Measurements from ENCODE around the gene PCNX1.

The PCNX1 gene

DNA sequence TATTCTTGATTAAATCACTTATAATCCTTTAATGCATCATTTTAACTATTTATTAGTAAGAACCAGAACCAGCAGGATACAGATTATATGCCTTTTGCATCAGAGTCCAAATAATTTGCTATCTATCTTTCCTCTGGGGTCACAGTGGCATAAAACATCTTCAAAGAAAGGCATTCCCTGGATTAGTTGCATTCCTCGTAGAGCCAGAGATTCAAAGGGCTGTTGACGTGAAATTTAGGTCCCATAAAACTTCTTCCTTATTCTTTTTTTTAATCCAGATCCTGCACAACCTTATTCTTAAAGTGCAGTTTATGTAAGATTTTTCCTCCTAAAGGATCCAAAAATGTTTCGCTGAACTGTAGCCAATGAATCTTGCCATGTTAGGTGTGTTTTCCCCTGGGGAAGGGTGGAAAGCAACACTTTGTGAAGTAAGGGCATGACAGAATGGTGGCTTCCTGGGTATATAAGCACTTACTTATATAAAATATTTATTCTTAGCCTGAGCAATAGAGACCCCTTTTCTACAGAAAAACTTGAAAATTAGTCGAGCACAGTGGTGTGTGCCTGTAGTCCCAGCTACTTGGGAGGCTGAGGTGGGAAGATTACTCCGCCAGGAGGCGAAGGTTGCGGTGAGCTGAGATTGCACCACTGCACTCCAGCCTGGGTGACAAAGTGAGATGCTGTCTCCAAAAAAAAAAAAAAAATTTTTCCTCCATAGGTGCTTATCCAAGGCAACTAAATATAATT is 208.7 kb downstream of the PCNX1 start:
- Histone ChIP-seq H3K9me3 (ENCODE audit: control insufficient read depth in 5 of 5, low read length in 5 of 5) (no peaks in the 10 kb centered on the region), H3K4me3 (ENCODE audit: low read depth in 1 of 5, low read length in 5 of 5) (no peak overlapping the region), H3K4me1 (ENCODE audit: control insufficient read depth in 5 of 5, insufficient read depth in 5 of 5, low read length in 5 of 5) (peaks cover 0 to 15% (median 10%) of the 10 kb centered on the region in 5 donors), H3K27me3 (ENCODE audit: control insufficient read depth in 5 of 5, insufficient read depth in 4 of 5, low read length in 5 of 5) (no peaks in the 10 kb centered on the region), H3K27ac (ENCODE audit: low read depth, low read length) (no peak overlapping the region), H3K36me3 (ENCODE audit: control insufficient read depth in 5 of 5, insufficient read depth in 5 of 5, low read length in 5 of 5) (peaks cover 0 to 31% (median 12%) of the 10 kb centered on the region in 5 donors), H3K9ac (ENCODE audit: low read length in 5 of 5) (no peak overlapping the region)

DNA sequence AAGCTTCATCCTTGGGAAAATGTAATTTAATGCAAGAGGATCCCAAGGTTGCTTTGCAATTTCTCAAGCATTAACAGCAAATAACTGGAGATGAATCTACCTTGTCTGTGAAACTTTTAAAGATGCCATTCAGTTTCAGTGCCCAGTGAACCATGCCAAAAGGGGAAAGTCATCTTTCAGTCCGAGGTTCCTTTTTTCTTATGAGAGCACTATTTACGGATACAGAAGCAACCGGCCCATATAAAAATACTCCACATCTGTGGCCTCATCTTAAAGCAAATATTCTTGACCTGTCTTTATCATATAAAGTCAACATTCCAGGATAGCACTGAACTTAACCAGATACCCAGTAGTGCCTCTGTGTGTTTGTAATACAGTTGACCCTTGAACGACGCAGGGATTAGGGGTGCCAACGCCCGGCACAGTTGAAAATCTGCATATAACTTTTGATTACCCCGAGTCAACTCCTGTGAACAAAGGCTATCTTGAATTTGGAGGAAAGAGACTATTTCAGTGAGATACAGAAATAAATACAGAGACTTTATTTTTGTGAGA is 209.4 kb downstream of the PCNX1 start:
- H3K27me3 ChIP-seq (ENCODE audit: control insufficient read depth in 5 of 5, insufficient read depth in 4 of 5, low read length in 5 of 5), result no peaks in the 10 kb centered on the region
- H3K9ac ChIP-seq (ENCODE audit: low read length in 5 of 5), result no peak overlapping the region
- H3K4me1 ChIP-seq (ENCODE audit: control insufficient read depth in 5 of 5, insufficient read depth in 5 of 5, low read length in 5 of 5), result peaks cover 0 to 17% (median 12%) of the 10 kb centered on the region in 5 donors
- peaks cover 0 to 4% (median 2%) of the 10 kb centered on the region in 5 donors for H3K9me3 ChIP-seq (ENCODE audit: control insufficient read depth in 5 of 5, low read length in 5 of 5)
- H3K36me3 ChIP-seq (ENCODE audit: control insufficient read depth in 5 of 5, insufficient read depth in 5 of 5, low read length in 5 of 5), result peaks cover 0 to 24% (median 6%) of the 10 kb centered on the region in 5 donors
- H3K27ac ChIP-seq (ENCODE audit: low read depth, low read length), result no peak overlapping the region
- no peak overlapping the region for H3K4me3 ChIP-seq (ENCODE audit: low read depth in 1 of 5, low read length in 5 of 5)

DNA sequence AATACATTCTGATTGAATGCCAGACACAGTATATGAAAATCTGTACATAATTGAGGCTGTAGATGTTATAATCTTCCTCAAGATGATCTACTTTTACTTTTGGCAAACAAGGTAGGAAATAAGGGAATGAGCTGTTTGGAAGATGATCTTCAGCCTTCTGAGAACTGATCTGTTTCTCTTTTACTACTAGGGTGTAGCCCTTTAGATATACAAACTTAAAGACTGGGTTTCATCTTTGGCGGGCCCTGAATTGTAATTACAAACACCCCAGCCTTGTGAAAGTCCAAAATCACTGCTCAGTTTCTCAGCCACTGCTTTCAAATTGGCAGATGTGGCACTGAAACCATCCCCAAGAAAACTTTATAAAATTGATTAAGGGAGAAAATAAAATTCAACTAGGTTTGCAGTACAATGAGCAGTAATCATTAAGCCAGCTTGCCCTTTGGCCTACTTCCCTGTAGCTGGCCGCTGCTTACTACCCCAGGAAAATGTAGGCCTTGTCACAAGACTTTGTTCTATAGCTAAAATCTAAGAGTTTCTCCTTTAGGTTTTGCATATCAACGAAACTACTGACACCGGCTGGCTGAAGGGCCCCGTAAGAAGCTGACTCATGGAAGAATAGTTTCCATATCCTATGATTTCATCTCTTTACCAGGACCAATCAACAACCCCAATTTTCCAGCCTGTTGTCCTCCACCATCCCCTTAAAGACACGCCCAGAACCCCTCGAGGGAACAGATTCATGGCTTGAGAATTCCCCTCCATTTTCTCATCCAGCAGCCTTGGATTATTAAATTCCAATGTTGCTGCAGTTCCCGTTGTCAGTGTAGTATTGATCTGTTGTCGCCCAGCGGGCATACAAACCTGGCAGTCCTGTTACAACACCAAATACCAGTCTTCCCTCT is 210.8 kb downstream of the PCNX1 start:
- H3K4me3 ChIP-seq (ENCODE audit: low read depth in 1 of 5, low read length in 5 of 5), result no peak overlapping the region
- peaks cover 0 to 19% (median 14%) of the 10 kb centered on the region in 5 donors for H3K4me1 ChIP-seq (ENCODE audit: control insufficient read depth in 5 of 5, insufficient read depth in 5 of 5, low read length in 5 of 5)
- no peaks in the 10 kb centered on the region for H3K27me3 ChIP-seq (ENCODE audit: control insufficient read depth in 5 of 5, insufficient read depth in 4 of 5, low read length in 5 of 5)
- H3K9me3 ChIP-seq (ENCODE audit: control insufficient read depth in 5 of 5, low read length in 5 of 5), result peaks cover 0 to 5% (median 4%) of the 10 kb centered on the region in 5 donors
- H3K9ac ChIP-seq (ENCODE audit: low read length in 5 of 5), result no peak overlapping the region
- peaks cover 0 to 19% (median 4%) of the 10 kb centered on the region in 5 donors for H3K36me3 ChIP-seq (ENCODE audit: control insufficient read depth in 5 of 5, insufficient read depth in 5 of 5, low read length in 5 of 5)
- H3K27ac ChIP-seq (ENCODE audit: low read depth, low read length), result no peak overlapping the region

DNA sequence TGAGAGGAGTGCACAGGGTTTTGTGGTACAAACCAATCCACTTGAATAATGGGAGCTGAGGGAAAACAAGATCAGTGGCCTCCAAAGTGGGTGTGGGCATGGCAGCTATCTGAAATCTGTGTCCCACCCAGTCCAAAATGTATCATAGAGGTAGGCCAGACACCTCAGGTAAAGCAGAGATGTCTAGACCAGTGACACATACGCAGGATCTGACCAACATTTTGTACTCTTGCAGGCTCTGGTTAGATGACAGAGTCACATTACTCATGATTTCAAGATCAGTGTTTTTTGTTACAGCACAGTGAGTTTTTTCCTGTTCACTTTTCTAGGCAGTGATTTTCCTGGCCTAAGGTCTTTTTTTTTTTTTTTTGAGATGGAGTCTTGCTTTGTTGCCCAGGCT is 211.8 kb downstream of the PCNX1 start:
- no peaks in the 10 kb centered on the region for H3K27me3 ChIP-seq (ENCODE audit: control insufficient read depth in 5 of 5, insufficient read depth in 4 of 5, low read length in 5 of 5)
- H3K4me3 ChIP-seq (ENCODE audit: low read depth in 1 of 5, low read length in 5 of 5), result no peak overlapping the region
- H3K36me3 ChIP-seq (ENCODE audit: control insufficient read depth in 5 of 5, insufficient read depth in 5 of 5, low read length in 5 of 5), result peaks cover 0 to 16% (median 4%) of the 10 kb centered on the region in 5 donors
- H3K27ac ChIP-seq (ENCODE audit: low read depth, low read length), result no peak overlapping the region
- H3K4me1 ChIP-seq (ENCODE audit: control insufficient read depth in 5 of 5, insufficient read depth in 5 of 5, low read length in 5 of 5), result peaks cover 0 to 19% (median 14%) of the 10 kb centered on the region in 5 donors
- H3K9me3 ChIP-seq (ENCODE audit: control insufficient read depth in 5 of 5, low read length in 5 of 5), result peaks cover 0 to 5% (median 4%) of the 10 kb centered on the region in 5 donors
- no peak overlapping the region for H3K9ac ChIP-seq (ENCODE audit: low read length in 5 of 5)

DNA sequence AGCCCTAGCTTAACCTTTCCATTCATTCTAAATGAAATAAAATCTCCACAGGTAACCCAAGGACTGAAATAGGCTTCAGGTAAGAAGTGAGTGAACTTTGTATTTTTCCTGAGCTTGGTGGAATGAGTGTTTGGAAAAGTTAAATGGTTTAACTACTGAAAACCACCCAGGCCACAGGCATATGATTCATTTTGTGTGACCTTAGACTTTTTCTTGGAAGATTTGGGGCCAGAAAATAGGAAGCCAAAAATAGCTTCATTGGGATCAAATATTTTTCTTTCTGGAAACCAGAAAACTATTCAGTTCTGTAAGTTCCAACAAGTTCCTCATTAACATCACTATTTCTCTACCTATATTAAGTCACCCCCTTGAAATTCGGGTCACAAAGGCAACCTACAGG is 212.6 kb downstream of the PCNX1 start:
- Histone ChIP-seq H3K9ac (ENCODE audit: low read length in 5 of 5) (no peak overlapping the region), H3K4me3 (ENCODE audit: low read depth in 1 of 5, low read length in 5 of 5) (no peak overlapping the region), H3K36me3 (ENCODE audit: control insufficient read depth in 5 of 5, insufficient read depth in 5 of 5, low read length in 5 of 5) (peaks cover 0 to 9% (median 0%) of the 10 kb centered on the region in 5 donors), H3K27me3 (ENCODE audit: control insufficient read depth in 5 of 5, insufficient read depth in 4 of 5, low read length in 5 of 5) (no peaks in the 10 kb centered on the region), H3K4me1 (ENCODE audit: control insufficient read depth in 5 of 5, insufficient read depth in 5 of 5, low read length in 5 of 5) (peaks cover 0 to 19% (median 14%) of the 10 kb centered on the region in 5 donors), H3K9me3 (ENCODE audit: control insufficient read depth in 5 of 5, low read length in 5 of 5) (peaks cover 0 to 5% (median 4%) of the 10 kb centered on the region in 5 donors), H3K27ac (ENCODE audit: low read depth, low read length) (no peak overlapping the region)

DNA sequence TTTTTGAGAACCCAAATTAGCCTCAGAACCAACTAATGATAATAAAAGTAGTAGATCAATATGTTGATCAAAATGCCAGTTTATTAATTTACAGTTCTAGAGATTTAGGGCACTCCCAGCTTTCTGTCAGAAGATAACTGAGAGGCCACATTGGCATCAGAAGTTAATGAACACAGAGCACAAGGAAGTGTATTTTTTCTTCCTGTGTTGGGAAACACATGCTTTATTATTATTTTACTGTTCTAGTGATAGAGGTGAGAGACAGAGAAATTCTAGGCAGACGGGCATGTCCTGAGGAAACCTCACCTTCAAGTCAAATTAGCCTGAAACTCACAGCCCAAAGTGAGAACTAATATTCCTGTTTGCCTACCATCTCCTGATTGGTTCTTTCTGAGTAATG is 213.7 kb downstream of the PCNX1 start:
- Histone ChIP-seq H3K4me3 (ENCODE audit: low read depth in 1 of 5, low read length in 5 of 5) (no peak overlapping the region), H3K9me3 (ENCODE audit: control insufficient read depth in 5 of 5, low read length in 5 of 5) (peaks cover 0 to 5% (median 4%) of the 10 kb centered on the region in 5 donors), H3K9ac (ENCODE audit: low read length in 5 of 5) (no peak overlapping the region), H3K27ac (ENCODE audit: low read depth, low read length) (no peak overlapping the region), H3K27me3 (ENCODE audit: control insufficient read depth in 5 of 5, insufficient read depth in 4 of 5, low read length in 5 of 5) (no peaks in the 10 kb centered on the region), H3K36me3 (ENCODE audit: control insufficient read depth in 5 of 5, insufficient read depth in 5 of 5, low read length in 5 of 5) (no peaks in the 10 kb centered on the region), H3K4me1 (ENCODE audit: control insufficient read depth in 5 of 5, insufficient read depth in 5 of 5, low read length in 5 of 5) (peaks cover 0 to 19% (median 14%) of the 10 kb centered on the region in 5 donors)

DNA sequence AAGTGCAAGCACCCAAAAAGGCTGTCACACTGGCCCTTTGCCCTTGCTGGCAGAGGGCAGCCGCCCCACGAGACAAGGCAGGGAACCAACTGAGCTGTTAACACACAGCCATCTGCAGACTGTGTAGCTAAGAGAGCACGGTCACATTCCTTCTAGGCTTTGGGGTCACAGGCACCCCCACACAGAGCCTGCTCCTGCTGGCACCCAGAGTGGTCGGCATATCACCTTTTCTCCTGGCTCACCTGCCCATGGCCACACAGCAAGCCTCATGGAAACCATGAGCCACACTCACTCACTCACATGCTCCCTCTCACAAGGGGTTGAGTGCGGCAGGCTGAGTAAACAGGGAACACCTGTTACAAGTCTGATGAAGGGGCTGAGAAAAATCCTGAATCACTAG is 214.5 kb downstream of the PCNX1 start:
- Histone ChIP-seq H3K27me3 (ENCODE audit: control insufficient read depth in 5 of 5, insufficient read depth in 4 of 5, low read length in 5 of 5) (no peaks in the 10 kb centered on the region), H3K9me3 (ENCODE audit: control insufficient read depth in 5 of 5, low read length in 5 of 5) (peaks cover 0 to 5% (median 4%) of the 10 kb centered on the region in 5 donors), H3K4me1 (ENCODE audit: control insufficient read depth in 5 of 5, insufficient read depth in 5 of 5, low read length in 5 of 5) (peaks cover 0 to 19% (median 14%) of the 10 kb centered on the region in 5 donors), H3K36me3 (ENCODE audit: control insufficient read depth in 5 of 5, insufficient read depth in 5 of 5, low read length in 5 of 5) (no peaks in the 10 kb centered on the region), H3K4me3 (ENCODE audit: low read depth in 1 of 5, low read length in 5 of 5) (no peak overlapping the region), H3K27ac (ENCODE audit: low read depth, low read length) (no peak overlapping the region), H3K9ac (ENCODE audit: low read length in 5 of 5) (no peak overlapping the region)

DNA sequence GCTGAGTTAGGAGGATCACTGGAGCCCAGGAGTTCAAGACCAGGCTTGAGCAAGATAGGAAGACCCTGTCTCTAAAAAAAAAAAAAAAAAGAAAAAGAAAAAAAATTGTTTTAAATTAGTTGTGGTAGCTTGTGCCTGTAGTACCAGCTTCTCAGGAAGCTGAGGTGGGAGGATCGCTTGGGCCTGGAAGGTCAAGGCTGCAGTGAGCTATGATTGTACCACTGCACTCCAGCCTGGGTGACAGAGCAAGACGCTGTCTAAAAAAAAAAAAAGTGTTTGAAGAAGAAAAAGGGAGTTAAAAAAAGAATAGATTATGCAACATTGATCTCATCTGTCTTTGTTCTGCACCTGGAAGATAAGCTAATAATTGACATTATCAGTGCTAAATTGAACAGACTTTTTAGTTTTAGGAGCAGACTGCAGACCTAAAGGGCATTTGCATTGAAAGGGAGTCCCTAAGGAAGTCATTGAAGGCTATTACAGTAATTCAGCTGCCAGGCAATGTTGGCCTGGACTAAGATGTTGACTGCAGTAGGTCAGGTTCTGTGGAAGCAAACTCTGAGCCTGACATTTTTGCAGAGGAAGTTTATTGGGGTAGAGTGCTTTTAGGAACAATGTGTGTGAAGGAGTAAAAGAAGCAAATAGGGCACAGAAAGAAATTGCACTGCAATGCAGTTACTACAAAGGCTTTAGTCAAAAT is 215.8 kb downstream of the PCNX1 start:
- Histone ChIP-seq H3K36me3 (ENCODE audit: control insufficient read depth in 5 of 5, insufficient read depth in 5 of 5, low read length in 5 of 5) (no peaks in the 10 kb centered on the region), H3K9ac (ENCODE audit: low read length in 5 of 5) (no peak overlapping the region), H3K27ac (ENCODE audit: low read depth, low read length) (no peak overlapping the region), H3K4me1 (ENCODE audit: control insufficient read depth in 5 of 5, insufficient read depth in 5 of 5, low read length in 5 of 5) (peaks cover 0 to 16% (median 12%) of the 10 kb centered on the region in 5 donors), H3K4me3 (ENCODE audit: low read depth in 1 of 5, low read length in 5 of 5) (no peak overlapping the region), H3K27me3 (ENCODE audit: control insufficient read depth in 5 of 5, insufficient read depth in 4 of 5, low read length in 5 of 5) (no peaks in the 10 kb centered on the region), H3K9me3 (ENCODE audit: control insufficient read depth in 5 of 5, low read length in 5 of 5) (peaks cover 0 to 5% (median 4%) of the 10 kb centered on the region in 5 donors)

DNA sequence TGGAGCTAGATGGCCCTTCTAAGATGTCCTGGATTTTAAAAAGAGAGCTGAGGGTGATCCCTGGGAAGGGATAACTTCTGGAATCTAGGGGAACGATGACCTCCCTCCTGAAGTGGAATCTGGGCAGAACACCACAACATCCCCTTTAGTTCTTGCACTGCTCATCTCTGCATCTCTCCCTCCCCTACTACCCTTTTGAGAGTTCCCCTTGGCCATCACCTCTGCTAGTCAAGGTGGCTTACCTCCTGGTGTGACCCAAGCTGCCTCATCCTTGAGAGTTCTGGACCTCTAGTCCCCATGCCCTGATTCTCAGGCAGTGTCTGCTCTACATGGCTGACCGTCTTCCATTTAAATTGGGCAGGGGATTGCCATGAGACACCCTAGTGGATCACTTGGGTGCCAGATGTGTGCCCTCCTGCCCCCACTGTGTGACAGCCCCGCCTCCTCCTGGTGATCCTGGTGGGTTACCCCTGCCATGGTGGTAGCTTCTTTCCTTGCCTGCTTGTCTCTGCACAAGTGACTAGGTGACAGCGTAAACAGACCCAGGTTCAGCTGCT is 216.4 kb downstream of the PCNX1 start:
- H3K27me3 ChIP-seq (ENCODE audit: control insufficient read depth in 5 of 5, insufficient read depth in 4 of 5, low read length in 5 of 5), result no peaks in the 10 kb centered on the region
- no peaks in the 10 kb centered on the region for H3K36me3 ChIP-seq (ENCODE audit: control insufficient read depth in 5 of 5, insufficient read depth in 5 of 5, low read length in 5 of 5)
- peaks cover 0 to 9% (median 7%) of the 10 kb centered on the region in 5 donors for H3K4me1 ChIP-seq (ENCODE audit: control insufficient read depth in 5 of 5, insufficient read depth in 5 of 5, low read length in 5 of 5)
- H3K4me3 ChIP-seq (ENCODE audit: low read depth in 1 of 5, low read length in 5 of 5), result no peak overlapping the region
- peaks cover 0 to 5% (median 4%) of the 10 kb centered on the region in 5 donors for H3K9me3 ChIP-seq (ENCODE audit: control insufficient read depth in 5 of 5, low read length in 5 of 5)
- H3K9ac ChIP-seq (ENCODE audit: low read length in 5 of 5), result no peak overlapping the region
- H3K27ac ChIP-seq (ENCODE audit: low read depth, low read length), result no peak overlapping the region

Measured in subcutaneous abdominal adipose tissue (tissue), 5 donors.